ENCODE results near the gene FBXO31. TPM values are rescaled to one million over a fixed set of nuclear protein-coding genes. Genes with fewer than 3 reads are reported as not detected.
"Not testable (repeated sequence)": the region's sequence is repeated elsewhere in the genome, so short reads cannot be mapped to it uniquely, and the experiment has no call there.

FBXO31 gene
- total RNA-seq, 1 donor from 2014 or later = 26.2 TPM

DNA sequence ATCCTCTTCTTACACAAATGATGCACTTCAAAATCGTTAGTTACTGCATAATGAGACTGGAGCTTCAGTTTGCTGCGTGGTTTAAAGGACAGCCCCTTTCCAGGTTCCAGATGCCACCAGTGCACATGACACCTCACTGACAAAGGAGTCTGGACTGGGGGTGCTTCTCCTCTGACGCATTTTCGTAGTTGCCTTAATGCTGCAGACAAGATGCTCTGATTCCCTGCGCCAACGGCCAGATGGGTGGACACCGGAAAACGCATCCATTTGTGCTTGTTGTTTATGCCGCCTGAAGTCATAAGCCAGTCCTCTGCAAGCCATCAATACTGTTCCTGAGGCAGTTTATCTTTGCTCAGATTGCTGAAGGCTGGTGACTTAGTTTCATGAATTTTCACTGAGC, 16.0 kb downstream of the FBXO31 start:
- Histone ChIP-seq H3K27ac (no peak overlapping the region), H3K4me3 (no peak overlapping the region), H3K36me3 (no peaks in the 10 kb centered on the region), H3K4me1 (peaks cover 50% of the 10 kb centered on the region), H3K9me3 (no peaks in the 10 kb centered on the region), H3K27me3 (ENCODE audit: low read depth) (no peaks in the 10 kb centered on the region)
- DNase-seq (no peak), ATAC-seq (no peak)
- intact Hi-C loops (cut with DNase I) = no loop called here
- TF ChIP-seq, protein P1, sequence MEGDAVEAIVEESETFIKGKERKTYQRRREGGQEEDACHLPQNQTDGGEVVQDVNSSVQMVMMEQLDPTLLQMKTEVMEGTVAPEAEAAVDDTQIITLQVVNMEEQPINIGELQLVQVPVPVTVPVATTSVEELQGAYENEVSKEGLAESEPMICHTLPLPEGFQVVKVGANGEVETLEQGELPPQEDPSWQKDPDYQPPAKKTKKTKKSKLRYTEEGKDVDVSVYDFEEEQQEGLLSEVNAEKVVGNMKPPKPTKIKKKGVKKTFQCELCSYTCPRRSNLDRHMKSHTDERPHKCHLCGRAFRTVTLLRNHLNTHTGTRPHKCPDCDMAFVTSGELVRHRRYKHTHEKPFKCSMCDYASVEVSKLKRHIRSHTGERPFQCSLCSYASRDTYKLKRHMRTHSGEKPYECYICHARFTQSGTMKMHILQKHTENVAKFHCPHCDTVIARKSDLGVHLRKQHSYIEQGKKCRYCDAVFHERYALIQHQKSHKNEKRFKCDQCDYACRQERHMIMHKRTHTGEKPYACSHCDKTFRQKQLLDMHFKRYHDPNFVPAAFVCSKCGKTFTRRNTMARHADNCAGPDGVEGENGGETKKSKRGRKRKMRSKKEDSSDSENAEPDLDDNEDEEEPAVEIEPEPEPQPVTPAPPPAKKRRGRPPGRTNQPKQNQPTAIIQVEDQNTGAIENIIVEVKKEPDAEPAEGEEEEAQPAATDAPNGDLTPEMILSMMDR (IDR thresholded peaks at IDR 0.05) = no peak

- Histone ChIP-seq H3K27me3 (ENCODE audit: low read depth) (no peaks in the 10 kb centered on the region), H3K9me3 (no peaks in the 10 kb centered on the region), H3K27ac (no peak overlapping the region), H3K4me1 (peaks cover 51% of the 10 kb centered on the region), H3K4me3 (no peak overlapping the region), H3K36me3 (peaks cover 5% of the 10 kb centered on the region)
- intact Hi-C loops (cut with DNase I) = no loop called here
- TF ChIP-seq, protein P1 (IDR thresholded peaks at IDR 0.05) = no peak
- ATAC-seq (no peak), DNase-seq (no peak)
Measured at GRCh38 chr16:87366930-87367329, 16.6 kb downstream of the FBXO31 start.

DNA sequence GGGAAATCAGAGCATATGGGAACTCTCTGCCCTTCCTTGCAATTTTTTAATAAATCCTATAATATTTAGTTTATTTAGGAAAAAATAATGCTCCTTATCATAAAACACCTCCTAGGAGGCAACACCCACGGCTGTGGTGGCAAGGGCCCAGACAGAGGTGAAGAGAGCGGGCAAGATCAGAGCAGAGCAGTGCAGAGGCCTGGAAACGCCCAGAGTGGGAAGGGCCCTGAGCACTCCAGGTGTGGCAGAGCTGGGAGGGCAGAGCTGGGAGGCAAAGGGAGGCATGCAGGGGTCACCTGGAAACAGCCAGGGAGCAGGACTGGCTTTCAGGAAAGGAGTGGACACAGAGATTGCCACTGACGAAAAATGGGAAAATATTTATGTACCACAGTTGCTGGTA, 17.3 kb downstream of the FBXO31 start:
- Histone ChIP-seq H3K9me3 (no peaks in the 10 kb centered on the region), H3K27ac (no peak overlapping the region), H3K4me3 (no peak overlapping the region), H3K27me3 (ENCODE audit: low read depth) (no peaks in the 10 kb centered on the region), H3K4me1 (peaks cover 51% of the 10 kb centered on the region), H3K36me3 (peaks cover 11% of the 10 kb centered on the region)
- intact Hi-C loops (cut with DNase I) = no loop called here
- TF ChIP-seq, protein P1 (IDR thresholded peaks at IDR 0.05) = no peak
- peak; percentile 30 for DNase-seq
- no peak for ATAC-seq

- H3K4me3 ChIP-seq = no peak overlapping the region
- no peak overlapping the region for H3K27ac ChIP-seq
- no peaks in the 10 kb centered on the region for H3K9me3 ChIP-seq
- intact Hi-C loops (cut with DNase I) = no loop called here
- TF ChIP-seq, protein P1 (IDR thresholded peaks at IDR 0.05) = no peak
- no peak for ATAC-seq
- H3K4me1 ChIP-seq = peaks cover 48% of the 10 kb centered on the region
- peaks cover 14% of the 10 kb centered on the region for H3K36me3 ChIP-seq
- no peaks in the 10 kb centered on the region for H3K27me3 ChIP-seq (ENCODE audit: low read depth)
- peak; percentile 41 for DNase-seq
Measured at GRCh38 chr16:87365021-87365713, 18.4 kb downstream of the FBXO31 start.

- TF ChIP-seq, protein P1 (IDR thresholded peaks at IDR 0.05) = no peak
- ATAC-seq (peak in 1 of 2 donors; percentile 18), DNase-seq (no peak)
- Histone ChIP-seq H3K27ac (peak overlapping the region; percentile 61), H3K9me3 (no peaks in the 10 kb centered on the region), H3K27me3 (ENCODE audit: low read depth) (no peaks in the 10 kb centered on the region), H3K36me3 (peaks cover 27% of the 10 kb centered on the region), H3K4me3 (no peak overlapping the region), H3K4me1 (peaks cover 39% of the 10 kb centered on the region)
- intact Hi-C loops (cut with DNase I) = no loop called here
Measured at GRCh38 chr16:87363771-87364455, 19.7 kb downstream of the FBXO31 start.

GRCh38 chr16:87362828-87363559, 20.6 kb downstream of the FBXO31 start:
- H3K9me3 ChIP-seq; H3K27ac ChIP-seq; H3K4me3 ChIP-seq; ATAC-seq; H3K27me3 ChIP-seq (ENCODE audit: low read depth); DNase-seq; intact Hi-C loops (cut with DNase I): not testable (repeated sequence)
- Histone ChIP-seq H3K4me1 (peaks cover 30% of the 10 kb centered on the region), H3K36me3 (peaks cover 36% of the 10 kb centered on the region)

Measured in lower lobe of right lung (tissue), 2 donors.